MG63 (cell line): ENCODE results near the gene EDAR. TPM values are rescaled to one million over a fixed set of nuclear protein-coding genes. Genes with fewer than 3 reads are reported as not detected.

Source experiments
- DNase-seq: peaks from one replicate; pipeline ENCODE4 v3.0.0-alpha.2; 2020
- H3K27me3 ChIP-seq: fragments of 250-450 bp; sonication (Bioruptor Pico); 2 replicates; pipeline ENCODE4 v1.5.1; 2020; ENCODE audit warnings: mild to moderate bottlenecking, moderate library complexity
- H3K36me3 ChIP-seq: fragments of 250-450 bp; sonication (Bioruptor Pico); 2 replicates; pipeline ENCODE4 v1.5.1; 2020; ENCODE audit warnings: mild to moderate bottlenecking, moderate library complexity
- H3K4me3 ChIP-seq: fragments of 250-450 bp; sonication (Bioruptor Pico); 2 replicates; pipeline ENCODE4 v1.5.1; 2020; ENCODE audit warnings: mild to moderate bottlenecking, moderate library complexity
- H3K9me3 ChIP-seq: fragments of 250-450 bp; sonication (Bioruptor Pico); 2 replicates; pipeline ENCODE4 v1.5.1; 2020; ENCODE audit warnings: mild to moderate bottlenecking, moderate library complexity
- total RNA-seq: library from RNA; depleted of rRNA; stranded (reverse); fragments of >200 nt; shearing (Covaris generic); gene quantifications from 2 replicates; pipeline ENCODE4 v1.2.3, GENCODE V29; 2014; ENCODE audit warnings: low replicate concordance

Gene EDAR
- total RNA-seq, 1 experiment from 2014 or later = not detected

DNA sequence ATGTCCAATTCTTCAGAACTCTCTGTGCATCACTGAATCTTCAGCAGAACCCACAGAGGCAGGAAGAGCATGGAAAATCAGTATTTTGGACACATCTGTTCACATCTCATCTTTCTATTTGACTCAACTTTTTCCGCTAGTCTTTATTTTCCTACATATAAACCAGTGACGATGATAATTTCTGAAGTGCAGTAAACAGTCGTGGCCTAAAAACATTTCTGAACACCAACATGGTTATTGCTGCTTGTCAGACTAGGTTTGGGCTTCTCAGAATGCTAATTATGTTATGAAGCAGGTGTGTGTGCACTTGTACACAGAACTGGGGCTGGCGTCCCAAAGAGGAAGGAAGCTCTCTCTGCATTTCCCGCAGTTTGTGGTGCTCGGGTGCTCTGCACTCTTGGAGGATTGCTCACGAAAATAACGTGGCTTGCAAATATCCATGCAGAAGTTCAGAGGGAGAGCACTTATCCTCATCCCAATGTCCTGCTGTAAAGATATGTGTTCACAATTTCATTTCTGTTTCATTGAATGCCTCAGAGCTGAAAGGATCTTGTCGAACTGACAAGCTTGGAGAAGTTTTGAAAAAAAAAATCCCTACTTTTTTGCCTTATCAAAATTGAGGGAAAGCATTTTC, 50.8 kb downstream of the EDAR start:
- no peak for DNase-seq
- Histone ChIP-seq H3K9me3 (no peaks in the 10 kb centered on the region), H3K27me3 (no peaks in the 10 kb centered on the region), H3K4me3 (no peak overlapping the region), H3K36me3 (no peaks in the 10 kb centered on the region)

DNA sequence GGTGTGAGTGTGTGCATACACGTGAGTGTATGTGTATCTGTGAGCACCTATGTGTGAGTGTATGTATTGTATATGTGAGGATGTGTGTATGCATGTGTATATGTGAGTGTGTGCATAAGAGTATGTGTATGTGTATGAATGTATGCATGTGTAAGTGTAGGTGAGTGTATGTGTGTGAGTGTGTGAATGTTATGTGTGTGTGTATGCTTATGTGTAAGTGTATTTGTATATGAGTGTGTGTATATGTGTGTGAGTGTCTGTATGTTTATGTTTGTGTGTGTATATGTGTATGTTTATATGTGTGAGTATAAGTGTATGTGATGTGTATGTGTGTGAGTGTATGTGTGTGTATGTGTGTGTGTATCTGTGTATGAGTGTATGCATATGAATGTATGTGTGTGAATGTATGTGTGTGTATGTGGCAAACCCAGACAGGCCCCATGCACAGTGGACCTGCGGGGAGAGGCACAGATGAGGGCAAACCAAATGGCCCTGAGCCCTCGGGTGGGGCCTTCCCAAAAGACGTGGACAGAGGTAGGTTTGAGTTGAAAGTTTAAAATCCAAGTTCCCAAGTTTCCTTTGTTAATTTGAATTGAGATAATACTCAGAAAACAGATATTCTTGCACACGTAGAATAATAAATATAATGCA, 51.5 kb downstream of the EDAR start:
- Histone ChIP-seq H3K27me3 (no peaks in the 10 kb centered on the region), H3K4me3 (no peak overlapping the region), H3K9me3 (no peaks in the 10 kb centered on the region), H3K36me3 (no peaks in the 10 kb centered on the region)
- DNase-seq = no peak

DNA sequence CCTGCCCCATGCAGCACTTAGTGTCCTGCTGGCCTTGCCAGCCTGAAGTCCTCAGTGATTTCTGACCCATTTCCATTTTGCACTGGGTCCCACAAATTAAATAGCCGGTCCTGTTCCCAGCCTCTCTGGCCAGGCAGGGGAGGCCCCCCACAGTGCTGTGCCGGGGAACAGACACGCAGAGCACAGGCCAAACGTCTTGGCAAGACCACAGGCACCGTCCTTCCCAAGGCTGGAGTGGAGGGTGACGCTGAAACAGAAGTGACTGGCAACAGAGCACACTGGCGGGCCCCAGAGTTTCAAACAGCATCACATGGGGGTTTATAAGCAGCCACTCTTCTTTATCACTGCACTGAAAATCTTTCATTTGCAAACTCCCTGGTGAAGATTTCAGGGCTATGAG, 52.2 kb downstream of the EDAR start:
- H3K4me3 ChIP-seq = no peak overlapping the region
- no peaks in the 10 kb centered on the region for H3K9me3 ChIP-seq
- H3K27me3 ChIP-seq = no peaks in the 10 kb centered on the region
- DNase-seq = no peak
- H3K36me3 ChIP-seq = no peaks in the 10 kb centered on the region

DNA sequence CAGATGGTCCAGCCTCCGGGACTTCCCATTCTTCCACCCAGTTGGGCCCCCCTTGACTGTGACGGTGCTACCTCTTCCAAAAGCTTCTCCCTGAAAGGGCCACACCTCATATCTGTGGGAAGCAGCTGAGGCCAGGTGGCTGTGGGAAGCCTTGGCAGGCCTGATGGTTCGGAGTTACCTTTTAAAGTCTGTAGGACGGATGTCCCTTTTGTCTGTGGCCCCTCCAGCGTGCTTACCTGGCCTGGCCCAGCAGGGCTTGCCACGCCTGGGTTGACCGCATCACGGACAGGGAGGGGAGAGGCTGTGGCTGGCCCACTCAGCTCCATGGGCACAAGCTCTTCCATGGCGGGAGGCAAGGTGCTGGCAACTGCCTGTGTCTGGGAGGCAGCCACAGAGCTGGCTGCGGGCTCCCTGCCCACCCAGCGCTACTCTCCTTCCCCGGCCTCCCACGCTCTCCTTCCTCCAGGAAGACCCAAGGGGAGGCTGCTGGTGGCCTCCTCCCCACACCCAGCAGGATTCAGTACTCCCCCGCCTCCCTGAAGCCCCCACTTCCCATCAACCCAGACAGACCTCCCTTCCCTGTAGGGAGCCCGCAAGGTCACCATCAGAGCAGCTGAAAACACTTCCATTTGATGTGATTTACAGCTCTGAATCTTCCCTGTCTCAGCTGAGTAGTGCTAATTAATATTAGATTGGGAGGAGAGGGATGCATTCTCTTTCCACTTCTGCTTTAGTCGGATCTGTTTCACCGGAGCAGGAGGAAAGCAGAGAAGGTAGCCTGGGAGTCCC, 52.8 kb downstream of the EDAR start:
- no peak overlapping the region for H3K4me3 ChIP-seq
- no peaks in the 10 kb centered on the region for H3K36me3 ChIP-seq
- H3K27me3 ChIP-seq = no peaks in the 10 kb centered on the region
- no peak for DNase-seq
- no peaks in the 10 kb centered on the region for H3K9me3 ChIP-seq

DNA sequence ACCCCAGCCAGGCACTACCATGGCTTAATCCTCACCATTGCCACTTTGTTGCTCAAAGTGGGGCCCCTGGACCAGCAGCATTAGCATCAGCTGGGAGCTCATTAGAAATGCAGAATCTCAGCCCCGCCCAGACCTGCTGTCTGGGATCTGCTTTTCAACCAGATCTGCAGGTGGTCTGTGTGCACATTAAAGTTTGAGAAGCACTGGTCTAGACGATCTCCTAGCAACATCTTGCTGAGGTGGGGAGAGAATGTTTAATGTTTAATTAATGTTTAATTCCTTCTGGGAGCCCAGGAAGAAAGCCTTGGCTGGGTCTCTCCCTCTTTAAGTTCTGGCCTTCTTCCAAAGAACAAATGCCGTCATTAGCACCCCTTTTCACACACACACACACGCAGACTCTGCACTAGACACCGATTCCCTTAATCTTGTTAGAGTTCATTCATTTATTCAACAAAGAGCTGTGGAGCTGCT, 53.7 kb downstream of the EDAR start:
- H3K9me3 ChIP-seq = no peaks in the 10 kb centered on the region
- H3K36me3 ChIP-seq = no peaks in the 10 kb centered on the region
- H3K4me3 ChIP-seq = no peak overlapping the region
- DNase-seq = no peak
- no peaks in the 10 kb centered on the region for H3K27me3 ChIP-seq

DNA sequence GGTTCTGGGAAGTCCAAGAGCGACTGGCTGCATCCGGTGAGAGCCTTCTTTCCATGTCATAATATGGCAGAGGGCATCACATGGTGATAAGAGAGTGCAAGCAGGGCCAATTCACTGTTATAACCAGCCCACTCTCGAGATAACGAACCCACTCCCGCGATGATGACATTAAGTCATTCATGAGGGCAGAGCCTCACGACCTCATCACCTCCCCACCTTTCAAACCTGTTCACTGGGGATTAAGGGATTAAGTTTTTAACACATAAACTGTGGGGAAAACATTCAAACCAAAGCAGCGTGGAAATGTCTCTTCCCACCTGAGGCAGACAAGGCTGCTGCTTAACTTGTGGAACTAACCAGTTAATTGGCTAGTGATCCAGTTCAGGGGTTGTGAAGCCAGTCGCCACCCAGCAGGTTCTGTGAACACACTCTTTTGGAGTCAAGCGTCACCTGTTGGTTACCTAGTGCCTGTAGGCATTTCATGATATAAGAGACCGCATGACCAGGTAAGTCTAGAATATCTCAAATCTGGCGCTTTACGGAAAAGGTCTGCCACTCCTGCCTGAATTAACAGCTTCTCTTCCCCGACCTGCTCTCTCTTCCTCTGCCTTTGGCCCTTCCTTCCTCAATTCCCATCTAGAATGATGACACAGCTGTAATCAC, 54.3 kb downstream of the EDAR start:
- no peak for DNase-seq
- H3K36me3 ChIP-seq = no peaks in the 10 kb centered on the region
- no peaks in the 10 kb centered on the region for H3K9me3 ChIP-seq
- H3K27me3 ChIP-seq = no peaks in the 10 kb centered on the region
- H3K4me3 ChIP-seq = no peak overlapping the region

DNA sequence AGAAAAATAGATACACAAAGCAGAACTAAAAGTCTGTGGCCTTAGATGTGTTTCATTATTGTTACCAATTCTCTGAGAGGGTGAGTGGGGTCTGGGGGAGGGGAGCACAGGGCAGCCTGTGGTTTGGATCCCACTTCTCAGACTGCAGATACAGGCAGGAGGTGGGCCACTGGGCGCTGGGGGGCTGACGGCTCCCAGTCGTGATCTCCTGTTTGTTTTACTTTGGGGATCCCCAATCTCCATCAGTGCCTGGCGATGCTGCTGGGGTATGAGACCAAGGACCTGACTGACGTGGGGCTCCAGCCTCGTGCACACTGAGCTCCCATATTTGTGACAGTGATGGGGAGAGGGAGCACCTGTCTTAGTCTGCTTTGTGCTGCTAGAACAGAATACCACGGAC, 54.9 kb downstream of the EDAR start:
- no peak overlapping the region for H3K4me3 ChIP-seq
- H3K27me3 ChIP-seq = no peaks in the 10 kb centered on the region
- no peaks in the 10 kb centered on the region for H3K9me3 ChIP-seq
- H3K36me3 ChIP-seq = no peaks in the 10 kb centered on the region
- DNase-seq = no peak

DNA sequence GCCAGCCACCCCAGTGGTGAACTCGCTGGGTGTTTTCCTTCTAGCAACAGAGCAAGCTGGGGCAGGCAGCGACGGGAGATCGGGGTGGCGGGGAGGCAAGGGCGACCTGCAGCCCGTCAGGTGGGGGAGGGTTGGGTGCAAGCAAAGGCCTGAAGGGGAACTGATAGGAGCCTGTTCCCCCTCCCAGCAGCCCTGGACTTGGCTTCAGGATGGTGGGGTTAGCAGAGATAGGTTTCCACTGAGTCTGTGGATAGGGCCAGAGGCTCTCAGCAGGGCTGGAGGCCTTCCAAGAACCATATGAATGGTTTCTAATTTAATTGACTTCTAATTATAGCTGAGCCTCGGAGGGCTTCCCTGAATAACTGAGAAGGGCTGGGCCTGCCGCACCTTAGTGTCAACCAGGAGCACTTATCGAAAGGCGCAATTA, 55.3 kb downstream of the EDAR start:
- no peaks in the 10 kb centered on the region for H3K36me3 ChIP-seq
- H3K27me3 ChIP-seq = no peaks in the 10 kb centered on the region
- no peak for DNase-seq
- H3K9me3 ChIP-seq = no peaks in the 10 kb centered on the region
- H3K4me3 ChIP-seq = no peak overlapping the region

DNA sequence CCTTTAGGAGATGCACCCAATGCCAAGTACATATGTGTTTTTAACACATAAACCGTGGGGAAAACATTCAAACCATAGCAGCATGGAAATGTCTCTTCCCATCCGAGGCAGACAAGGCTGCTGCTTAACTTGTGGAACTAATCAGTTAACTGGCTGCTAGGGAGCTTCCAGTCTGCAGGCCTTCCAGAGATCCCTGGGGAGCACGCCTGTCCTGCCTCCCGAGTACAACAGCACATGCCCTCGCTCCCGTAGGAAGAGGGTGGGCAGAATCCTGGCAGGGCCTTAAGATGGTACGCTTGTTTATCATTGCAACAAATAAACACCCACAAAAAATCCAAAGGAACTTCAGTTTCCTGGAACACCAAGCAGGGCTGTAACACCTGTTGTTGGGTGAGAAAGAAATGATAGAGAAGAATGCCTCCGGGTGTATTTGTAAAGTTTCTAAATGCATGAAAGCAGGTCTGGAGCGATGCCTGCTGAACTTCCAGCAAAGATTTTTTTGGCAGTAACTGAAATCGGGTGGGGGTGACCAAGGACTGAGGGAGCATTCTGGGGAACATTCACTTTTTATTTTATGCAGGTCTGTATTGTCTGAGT, 56.2 kb downstream of the EDAR start:
- DNase-seq = no peak
- Histone ChIP-seq H3K4me3 (no peak overlapping the region), H3K27me3 (no peaks in the 10 kb centered on the region), H3K36me3 (no peaks in the 10 kb centered on the region), H3K9me3 (no peaks in the 10 kb centered on the region)

DNA sequence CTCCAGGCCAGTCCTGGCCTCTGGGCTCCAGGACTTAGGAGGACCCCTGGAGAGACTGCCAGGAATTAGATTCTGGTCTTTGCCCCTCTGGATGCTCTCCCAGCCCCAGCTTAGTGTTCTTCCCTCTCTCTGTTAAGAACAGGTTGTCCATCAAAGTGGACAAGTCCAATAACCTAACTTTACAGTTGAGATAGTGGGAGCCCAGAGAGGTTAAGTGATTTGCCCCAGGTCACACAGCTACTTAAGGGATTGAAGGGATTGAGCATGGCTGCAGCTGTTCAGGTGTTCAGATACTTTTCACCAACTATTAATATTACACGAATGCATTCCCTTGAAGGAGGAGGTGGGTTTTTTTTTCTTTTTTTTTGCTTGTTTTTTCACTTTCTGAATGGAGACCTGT, 57.6 kb downstream of the EDAR start:
- H3K27me3 ChIP-seq = no peaks in the 10 kb centered on the region
- no peak for DNase-seq
- no peak overlapping the region for H3K4me3 ChIP-seq
- no peaks in the 10 kb centered on the region for H3K36me3 ChIP-seq
- H3K9me3 ChIP-seq = no peaks in the 10 kb centered on the region

DNA sequence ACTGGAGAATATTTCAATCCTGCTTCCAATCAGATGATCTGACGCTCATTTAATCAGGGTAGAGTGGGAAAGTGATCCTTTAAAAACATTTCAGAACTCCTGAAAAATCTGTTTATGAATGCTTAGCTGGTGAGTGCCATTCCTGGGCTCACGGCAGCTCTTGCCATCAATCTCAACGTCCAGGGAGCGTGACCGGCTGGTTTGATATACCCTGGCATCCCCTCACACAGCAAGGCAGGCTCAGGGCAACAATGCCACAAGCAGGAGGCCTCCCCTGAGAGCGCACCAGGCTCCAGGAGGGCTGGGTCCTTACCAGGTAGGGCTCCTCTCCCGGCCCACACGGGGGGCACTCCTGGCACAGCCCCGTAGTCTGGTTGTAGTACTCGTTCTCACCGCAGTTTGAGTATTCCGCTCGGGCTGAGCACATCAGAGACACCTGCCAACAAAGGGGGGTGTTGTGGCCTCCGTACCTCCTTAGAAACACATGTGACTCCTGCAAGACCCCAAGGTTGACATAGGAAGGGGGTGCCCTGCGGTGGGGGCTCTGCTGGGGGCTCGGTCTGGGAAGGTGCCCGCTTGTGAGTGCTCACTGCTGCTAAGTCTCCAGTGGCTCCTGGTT, 59.1 kb downstream of the EDAR start:
- Histone ChIP-seq H3K9me3 (no peaks in the 10 kb centered on the region), H3K36me3 (no peaks in the 10 kb centered on the region), H3K27me3 (no peaks in the 10 kb centered on the region), H3K4me3 (no peak overlapping the region)
- DNase-seq = no peak

DNA sequence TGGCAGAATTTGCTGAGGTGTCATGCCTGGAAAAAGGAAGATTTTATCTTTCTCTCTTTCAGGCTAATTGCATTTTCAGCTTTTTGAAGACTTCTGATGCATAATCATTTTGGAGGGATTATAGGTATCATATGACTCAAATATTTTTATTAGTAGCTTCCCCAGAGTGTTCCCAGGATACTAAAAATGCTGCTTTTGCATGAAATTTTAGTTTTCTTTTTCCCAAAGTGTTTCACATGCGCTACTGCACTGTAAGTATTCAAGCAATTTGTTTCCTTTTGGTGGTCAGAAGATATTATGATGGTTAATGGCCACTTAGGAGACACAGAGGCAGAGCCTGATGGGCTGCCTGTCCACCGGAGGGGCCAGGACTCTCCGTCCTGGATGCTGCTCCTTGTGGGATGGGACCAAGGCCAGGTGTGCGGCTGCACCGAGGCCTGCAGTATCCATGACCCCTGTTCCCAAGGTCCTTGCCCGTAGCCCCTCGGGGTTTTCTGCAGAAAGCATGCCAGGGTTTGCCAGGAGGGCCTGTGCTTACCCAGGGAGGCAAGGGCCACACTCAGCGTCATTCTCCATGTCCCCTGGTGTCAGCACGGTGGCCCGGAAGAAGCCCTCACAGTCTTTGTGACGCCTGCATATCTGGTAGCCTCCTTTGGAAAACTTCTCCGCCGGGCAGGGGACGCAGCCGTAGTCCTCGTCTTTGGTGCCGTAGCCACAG, 60.2 kb downstream of the EDAR start:
- DNase-seq = no peak
- Histone ChIP-seq H3K9me3 (no peaks in the 10 kb centered on the region), H3K36me3 (no peaks in the 10 kb centered on the region), H3K27me3 (no peaks in the 10 kb centered on the region), H3K4me3 (no peak overlapping the region)

DNA sequence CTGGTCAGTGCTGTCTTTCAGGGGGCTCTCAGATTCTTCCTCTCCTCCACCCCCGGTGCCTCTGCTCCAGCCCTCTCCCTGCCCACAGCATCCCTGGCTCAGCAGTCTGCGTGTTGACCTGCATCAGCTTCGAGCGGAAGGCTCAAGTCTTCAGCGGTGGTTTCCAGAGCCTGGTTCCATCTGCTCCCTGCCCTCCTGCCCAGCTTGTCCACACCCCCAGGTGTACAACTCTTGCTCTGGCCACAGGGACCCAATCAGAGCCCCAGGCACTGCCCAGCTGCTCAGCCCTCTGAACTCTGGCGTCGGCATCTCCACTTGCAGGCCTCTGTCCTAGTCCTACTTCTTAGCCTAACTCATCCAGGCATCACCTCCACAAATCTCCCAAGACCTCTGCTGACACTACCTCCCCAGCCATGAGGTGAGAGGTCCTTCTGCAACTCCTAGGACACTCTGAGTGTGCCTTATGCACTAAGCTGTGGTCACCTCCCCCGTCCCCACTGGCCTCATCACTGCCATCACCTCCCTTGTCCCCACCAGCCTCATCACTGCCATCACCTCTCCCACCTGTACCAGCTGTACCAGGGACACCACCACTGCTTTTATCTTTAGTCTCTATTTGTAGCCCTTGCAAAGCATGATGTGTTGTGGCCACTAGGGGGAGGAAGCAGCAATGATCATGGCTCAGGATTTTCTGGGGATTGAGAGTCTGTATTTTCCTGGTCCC, 60.9 kb downstream of the EDAR start:
- no peaks in the 10 kb centered on the region for H3K27me3 ChIP-seq
- no peak overlapping the region for H3K4me3 ChIP-seq
- no peaks in the 10 kb centered on the region for H3K9me3 ChIP-seq

DNA sequence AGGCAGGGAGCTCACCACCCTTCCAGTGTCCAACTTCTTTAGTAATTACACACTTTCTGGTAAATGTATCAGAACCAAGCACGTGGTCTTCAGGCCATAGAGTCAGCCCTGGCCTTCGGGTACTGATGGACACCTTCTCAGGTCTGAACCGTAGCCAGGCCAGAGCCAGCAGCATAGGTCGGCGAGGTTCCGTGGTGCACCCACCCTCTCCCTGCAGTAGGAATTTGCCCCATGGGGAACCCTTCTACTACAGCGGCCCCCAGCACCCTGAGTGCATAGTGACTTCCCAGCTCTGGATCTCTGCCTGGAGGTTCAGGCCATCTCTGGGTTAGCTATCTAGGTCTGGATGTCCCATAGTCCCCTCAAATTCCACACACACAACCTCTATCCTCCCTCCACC, 61.6 kb downstream of the EDAR start:
- H3K36me3 ChIP-seq = no peaks in the 10 kb centered on the region
- no peak overlapping the region for H3K4me3 ChIP-seq
- H3K27me3 ChIP-seq = no peaks in the 10 kb centered on the region
- no peak for DNase-seq
- no peaks in the 10 kb centered on the region for H3K9me3 ChIP-seq

More for the DNA sequence above, 60.9 kb downstream of the EDAR start:
- H3K36me3 ChIP-seq = no peaks in the 10 kb centered on the region
- no peak for DNase-seq

DNA sequence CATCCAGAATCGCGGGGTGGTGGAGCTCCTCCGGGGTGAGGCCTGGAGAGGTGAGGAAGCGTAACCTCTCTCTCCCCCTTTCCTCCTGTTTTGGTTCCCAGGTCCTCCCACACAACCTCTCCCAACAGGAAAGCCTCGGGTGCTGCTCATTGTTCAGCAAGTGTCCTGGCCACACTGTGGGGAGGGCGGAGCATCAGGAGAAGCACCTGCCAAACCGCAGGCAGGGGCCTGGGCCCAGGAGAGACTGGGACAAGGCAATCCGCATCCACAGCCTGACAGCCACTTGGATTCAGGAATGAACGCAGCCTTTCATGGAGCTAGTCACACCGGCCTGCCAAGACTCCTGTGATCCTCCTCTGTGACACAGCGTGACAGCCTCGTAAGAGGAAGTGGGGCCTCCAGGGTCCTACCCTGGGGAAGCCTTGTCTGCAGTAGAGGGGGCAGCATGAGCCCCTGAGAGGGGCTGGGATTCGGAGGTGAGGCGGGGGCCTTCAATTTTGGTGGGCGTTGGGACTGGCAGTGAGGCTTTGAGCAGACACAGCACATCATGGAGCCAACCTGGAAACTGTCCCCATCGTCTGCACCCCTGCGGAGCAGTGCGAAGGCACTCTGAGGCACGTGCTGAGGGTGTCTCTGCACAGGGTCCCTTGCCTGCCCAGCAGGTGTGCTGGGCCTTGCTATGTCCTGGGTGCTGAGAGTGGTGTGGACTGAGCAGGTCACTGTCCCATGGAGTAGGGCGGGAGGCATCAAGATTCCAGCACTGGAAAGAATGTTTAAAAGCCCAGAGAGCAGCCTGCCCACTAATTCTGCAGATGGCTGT, 62.2 kb downstream of the EDAR start:
- no peaks in the 10 kb centered on the region for H3K27me3 ChIP-seq
- H3K36me3 ChIP-seq = no peaks in the 10 kb centered on the region
- no peak overlapping the region for H3K4me3 ChIP-seq
- DNase-seq = no peak
- H3K9me3 ChIP-seq = no peaks in the 10 kb centered on the region
